NCI-H2107 (cell line): ENCODE results near the gene SLC46A2.

Experiments used
- DNase-seq: peaks from one replicate; lab custom pipeline; 2025; lab: John Stamatoyannopoulos, UW

SLC46A2 gene

DNA sequence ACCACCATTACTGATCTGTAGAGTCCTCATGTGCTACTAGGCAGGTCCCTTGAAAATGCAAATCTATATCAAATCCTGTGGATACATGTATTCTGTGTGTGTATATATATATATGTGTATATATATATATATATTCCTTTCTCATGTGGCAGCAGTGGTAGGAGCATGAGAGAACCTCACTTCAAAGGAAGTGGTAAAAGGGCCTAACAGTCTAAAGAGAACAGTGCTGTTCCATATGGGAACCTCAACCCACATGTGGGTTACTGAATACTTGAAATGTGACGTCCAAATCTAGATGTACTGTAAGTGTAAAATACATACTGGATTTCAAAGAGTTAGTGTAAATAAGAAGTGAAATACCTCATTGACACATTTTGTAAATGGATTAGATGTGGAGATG lies 5.4 kb downstream of the SLC46A2 start:
- DNase-seq = no peak

DNA sequence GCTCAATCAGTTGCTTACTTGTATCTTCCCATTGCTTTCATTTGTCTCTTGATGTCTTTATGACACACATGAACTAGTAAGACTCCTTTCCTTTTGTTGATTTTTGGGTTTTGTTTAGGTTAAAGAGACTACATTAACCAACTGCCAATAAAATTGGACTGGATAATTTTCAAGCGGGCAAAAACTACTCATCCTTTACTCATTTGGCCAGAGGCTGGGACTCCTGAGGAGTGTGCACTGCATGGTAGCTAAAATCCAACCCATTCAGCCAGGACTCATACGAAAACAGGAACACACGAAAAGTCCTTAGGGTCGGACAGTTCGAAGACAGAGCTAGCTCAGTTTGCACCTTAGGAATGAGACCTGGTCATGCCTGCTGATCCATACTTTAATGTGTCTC lies 6.0 kb downstream of the SLC46A2 start:
- DNase-seq = no peak

GRCh38 chr9:112884101-112884500 lies 6.6 kb downstream of the SLC46A2 start:
- no peak for DNase-seq

GRCh38 chr9:112881331-112881730 lies 9.3 kb downstream of the SLC46A2 start:
- DNase-seq = no peak

GRCh38 chr9:112880650-112881049 lies 10.0 kb downstream of the SLC46A2 start:
- DNase-seq = no peak

- no peak for DNase-seq
Observed at GRCh38 chr9:112878752-112879151, 11.9 kb downstream of the SLC46A2 start.

GRCh38 chr9:112873773-112874405 lies 16.8 kb downstream of the SLC46A2 start:
- no peak for DNase-seq

DNA sequence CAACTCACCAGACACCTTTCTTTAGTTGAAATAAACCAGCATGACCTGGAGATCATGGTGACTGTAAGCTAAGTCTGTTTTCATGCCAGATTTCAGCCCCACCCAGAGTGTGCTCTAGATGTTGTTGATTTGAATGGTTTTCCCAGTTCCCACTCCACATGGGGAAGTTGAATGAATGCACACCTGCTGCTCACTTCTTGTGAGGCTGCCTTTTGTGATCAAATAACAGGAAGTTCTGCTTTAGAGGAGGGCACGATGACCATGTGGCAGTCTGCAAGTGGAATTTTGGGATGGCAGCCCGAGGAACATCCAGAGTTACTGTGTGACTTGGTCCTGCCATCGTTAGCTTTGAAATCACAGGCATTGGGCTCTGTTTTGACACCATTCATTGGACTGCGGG lies 18.7 kb downstream of the SLC46A2 start:
- DNase-seq = no peak

GRCh38 chr9:112870556-112870955 lies 20.1 kb downstream of the SLC46A2 start:
- no peak for DNase-seq

GRCh38 chr9:112869917-112870316 lies 20.8 kb downstream of the SLC46A2 start:
- DNase-seq = no peak

- DNase-seq = no peak
Observed at GRCh38 chr9:112869041-112869529, 21.6 kb downstream of the SLC46A2 start.

GRCh38 chr9:112868461-112868860 lies 22.2 kb downstream of the SLC46A2 start:
- DNase-seq = no peak

DNA sequence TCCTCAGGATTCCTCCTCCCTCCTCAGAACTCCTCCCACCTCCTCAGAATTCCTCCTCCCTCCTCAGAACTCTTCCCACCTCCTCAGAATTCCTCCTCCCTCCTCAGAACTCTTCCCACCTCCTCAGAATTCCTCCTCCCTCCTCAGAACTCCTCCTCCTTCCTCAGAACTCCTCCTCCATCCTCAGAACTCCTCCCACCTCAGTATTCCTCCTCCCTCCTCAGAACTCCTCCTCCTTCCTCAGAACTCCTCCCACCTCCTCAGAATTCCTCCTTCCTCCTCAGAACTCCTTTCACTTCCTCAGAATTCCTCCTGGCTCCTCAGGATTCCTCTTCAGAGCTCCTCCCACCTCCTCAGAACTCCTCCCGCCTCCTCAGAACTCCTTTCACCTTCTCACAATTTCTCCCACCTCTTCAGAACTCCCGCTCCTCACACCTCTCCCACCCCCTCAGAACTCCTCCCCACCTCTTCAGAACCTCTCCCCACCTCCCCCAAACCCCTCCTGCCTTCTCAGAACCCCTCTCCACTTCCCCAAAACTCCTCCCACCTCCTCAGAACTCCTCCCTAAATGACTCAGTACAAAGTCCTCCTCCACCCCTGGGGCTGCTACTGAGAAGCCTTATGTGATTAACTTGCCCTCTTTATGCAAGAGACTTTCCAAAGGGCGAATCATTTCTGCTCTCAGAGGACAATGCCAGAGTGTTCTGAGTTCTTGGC lies 23.2 kb downstream of the SLC46A2 start:
- DNase-seq = no peak

GRCh38 chr9:112866662-112867274 lies 23.9 kb downstream of the SLC46A2 start:
- DNase-seq = no peak

DNA sequence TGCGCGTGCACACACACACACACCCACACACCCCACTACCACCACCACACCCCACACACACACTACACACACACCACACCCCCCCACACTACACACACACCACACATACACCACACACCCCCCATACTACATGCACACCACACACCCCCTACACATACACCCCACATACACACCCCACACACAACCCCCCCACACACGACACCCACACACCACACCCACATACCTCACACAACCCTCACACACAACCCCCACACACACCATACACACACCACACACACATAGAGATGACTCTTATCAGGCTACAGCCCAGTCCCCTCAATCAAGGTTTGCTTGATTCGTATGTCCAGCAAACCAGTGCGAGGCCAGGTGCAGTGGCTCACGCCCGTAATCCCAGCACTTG lies 25.7 kb downstream of the SLC46A2 start:
- no peak for DNase-seq

GRCh38 chr9:112864403-112864802 lies 26.3 kb downstream of the SLC46A2 start:
- DNase-seq = no peak

DNA sequence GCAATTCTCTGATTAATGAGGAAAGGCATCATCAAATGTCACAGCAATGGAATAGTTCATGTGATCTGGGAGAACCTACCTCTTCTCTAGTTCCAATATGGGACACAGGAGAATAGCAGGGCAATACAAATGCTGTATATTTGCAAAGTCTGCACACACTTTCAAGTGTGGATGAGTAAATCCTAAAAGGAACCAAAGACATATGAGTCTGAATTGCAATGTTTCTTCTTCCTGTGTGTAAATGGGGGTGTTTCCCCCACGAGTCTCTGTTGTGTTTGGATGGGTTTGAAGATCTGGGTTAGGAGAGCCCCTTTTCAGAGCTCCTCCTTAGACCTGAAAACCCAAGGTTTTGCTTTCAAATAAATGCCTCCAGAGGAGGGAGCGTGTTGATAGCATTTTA lies 26.9 kb downstream of the SLC46A2 start:
- no peak for DNase-seq

DNA sequence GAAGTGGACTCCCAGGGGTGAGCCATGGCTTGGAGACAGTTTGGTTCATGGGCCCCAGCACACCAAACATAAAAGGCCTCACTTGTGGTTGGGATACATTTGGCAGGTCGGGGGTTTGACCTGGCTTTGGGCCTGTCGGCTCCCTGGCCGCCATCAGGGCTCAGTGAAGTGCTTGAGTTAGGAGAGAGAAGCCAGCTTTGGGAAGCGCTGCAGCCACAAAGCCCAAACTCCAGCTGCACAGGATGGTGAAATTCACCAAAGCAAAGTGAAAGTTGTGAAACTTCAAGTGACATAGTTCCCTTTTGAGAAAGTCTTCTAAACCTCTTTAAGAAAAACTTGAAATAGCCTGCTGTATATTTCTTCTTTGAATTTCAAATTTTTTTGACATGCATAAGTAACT lies 27.5 kb downstream of the SLC46A2 start:
- DNase-seq = no peak

- DNase-seq = no peak
Observed at GRCh38 chr9:112861638-112862555, 28.8 kb downstream of the SLC46A2 start.

DNA sequence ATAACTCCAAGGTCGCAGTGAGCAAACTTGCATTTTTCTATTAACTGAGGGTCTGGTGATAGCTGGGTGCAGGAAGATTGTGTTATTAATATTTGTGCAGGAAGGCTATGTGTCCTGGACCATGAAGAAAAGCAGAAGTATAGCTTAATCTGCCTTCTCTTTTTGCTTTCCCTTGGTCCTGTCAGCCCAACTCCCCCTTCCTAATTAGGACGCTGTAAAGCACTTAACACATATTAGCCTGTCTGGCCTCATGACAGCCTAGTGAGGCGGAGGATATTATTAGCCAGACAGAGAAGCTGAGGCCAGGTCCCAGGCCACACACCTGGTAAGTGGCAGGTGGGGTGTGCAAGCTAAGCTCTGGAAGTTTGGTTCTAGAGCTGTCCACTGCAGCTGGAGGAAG lies 29.5 kb downstream of the SLC46A2 start:
- no peak for DNase-seq

GRCh38 chr9:112860451-112860850 lies 30.2 kb downstream of the SLC46A2 start:
- no peak for DNase-seq

DNA sequence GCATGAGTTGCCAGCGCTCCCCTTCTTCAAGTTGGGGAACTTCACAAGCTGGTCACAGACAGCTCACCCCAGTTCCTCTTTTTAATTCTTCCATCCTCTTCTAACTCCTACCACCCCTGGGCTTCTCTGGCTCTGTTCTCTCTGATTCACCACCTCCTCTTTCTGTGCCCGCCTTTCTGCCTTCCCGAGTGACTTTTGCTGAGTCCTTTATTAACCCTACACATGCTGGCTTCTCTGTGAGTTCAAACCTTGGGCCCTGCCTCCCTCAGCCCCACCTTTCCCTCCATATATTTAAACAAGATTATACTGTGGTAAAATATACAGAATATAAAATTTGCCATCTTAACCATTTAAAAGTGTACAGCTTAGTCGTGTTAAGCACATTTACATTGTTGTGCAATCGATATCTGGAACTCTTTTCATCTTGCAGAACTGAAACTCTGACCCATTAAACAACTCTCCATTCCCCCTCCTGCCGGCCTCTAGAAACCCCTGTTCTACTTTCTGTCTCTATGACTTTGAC lies 32.0 kb downstream of the SLC46A2 start:
- DNase-seq = no peak
